ENCODE measurements around the gene COL6A3. TPM values are rescaled to one million over a fixed set of nuclear protein-coding genes. Genes with fewer than 3 reads are reported as not detected.

Gene COL6A3, protein sequence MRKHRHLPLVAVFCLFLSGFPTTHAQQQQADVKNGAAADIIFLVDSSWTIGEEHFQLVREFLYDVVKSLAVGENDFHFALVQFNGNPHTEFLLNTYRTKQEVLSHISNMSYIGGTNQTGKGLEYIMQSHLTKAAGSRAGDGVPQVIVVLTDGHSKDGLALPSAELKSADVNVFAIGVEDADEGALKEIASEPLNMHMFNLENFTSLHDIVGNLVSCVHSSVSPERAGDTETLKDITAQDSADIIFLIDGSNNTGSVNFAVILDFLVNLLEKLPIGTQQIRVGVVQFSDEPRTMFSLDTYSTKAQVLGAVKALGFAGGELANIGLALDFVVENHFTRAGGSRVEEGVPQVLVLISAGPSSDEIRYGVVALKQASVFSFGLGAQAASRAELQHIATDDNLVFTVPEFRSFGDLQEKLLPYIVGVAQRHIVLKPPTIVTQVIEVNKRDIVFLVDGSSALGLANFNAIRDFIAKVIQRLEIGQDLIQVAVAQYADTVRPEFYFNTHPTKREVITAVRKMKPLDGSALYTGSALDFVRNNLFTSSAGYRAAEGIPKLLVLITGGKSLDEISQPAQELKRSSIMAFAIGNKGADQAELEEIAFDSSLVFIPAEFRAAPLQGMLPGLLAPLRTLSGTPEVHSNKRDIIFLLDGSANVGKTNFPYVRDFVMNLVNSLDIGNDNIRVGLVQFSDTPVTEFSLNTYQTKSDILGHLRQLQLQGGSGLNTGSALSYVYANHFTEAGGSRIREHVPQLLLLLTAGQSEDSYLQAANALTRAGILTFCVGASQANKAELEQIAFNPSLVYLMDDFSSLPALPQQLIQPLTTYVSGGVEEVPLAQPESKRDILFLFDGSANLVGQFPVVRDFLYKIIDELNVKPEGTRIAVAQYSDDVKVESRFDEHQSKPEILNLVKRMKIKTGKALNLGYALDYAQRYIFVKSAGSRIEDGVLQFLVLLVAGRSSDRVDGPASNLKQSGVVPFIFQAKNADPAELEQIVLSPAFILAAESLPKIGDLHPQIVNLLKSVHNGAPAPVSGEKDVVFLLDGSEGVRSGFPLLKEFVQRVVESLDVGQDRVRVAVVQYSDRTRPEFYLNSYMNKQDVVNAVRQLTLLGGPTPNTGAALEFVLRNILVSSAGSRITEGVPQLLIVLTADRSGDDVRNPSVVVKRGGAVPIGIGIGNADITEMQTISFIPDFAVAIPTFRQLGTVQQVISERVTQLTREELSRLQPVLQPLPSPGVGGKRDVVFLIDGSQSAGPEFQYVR (N-terminal part only)
- total RNA-seq, result 1,547 and 1,558 TPM in 2 replicates

DNA sequence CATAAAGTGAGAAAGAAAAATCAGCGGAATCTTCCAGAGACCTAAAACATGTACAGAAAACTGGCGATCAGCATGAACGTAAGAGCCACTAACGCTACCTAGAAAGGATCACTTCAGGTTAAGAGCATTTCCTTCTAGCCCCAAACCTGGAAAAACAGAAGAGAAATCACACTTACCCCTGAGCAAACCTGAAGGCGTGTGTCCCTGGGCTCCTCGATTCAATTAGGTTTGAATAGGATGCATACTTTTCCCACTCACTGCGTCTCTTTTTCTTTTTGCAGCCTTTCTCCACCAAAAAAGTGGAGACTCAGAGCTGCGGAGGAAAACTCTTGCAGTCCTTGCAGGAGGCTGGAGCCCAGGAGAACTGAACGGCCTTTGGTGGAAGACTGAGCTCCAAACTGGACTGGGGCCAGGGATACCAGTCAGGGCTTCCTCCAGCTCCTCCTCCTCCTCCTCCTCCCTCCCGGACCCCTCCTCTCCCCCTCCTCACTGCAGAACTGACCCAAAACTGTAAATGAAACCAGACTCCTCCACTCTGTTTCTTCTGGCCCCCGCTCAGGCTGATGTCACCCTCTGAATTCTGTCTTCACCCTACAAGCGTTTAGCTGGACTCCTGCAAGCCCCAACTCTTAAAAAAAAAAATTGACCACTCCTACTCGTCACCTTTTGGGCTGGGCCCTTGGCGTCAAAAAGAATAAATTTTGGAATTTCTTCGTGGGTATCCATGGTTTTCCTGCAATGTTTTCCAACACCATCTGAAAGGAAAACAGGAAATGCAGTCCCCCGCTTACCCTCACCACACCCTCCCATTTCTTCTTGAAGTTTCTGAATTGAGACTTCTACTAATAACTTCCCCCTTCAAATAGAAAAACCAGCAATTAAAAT is at the start of gene COL6A3:
COL6A3 (minus strand) TSS at position 388 of the 885 bp plus-strand sequence. CDS start 17,347 bp downstream, outside the sequence.

Other genes starting within 250 kb of the COL6A3 start
- 6.3 and 9.9 TPM in 2 replicates for gene MLPH, start 73.1 kb upstream of the COL6A3 start, total RNA-seq
- not detected in 2 replicates for gene PRLH, start 152.4 kb upstream of the COL6A3 start, total RNA-seq
- 0.81 and 1.4 TPM in 2 replicates for gene RAB17, start 176.6 kb upstream of the COL6A3 start, total RNA-seq
- 32.0 and 42.6 TPM in 2 replicates for gene LRRFIP1, start 213.4 kb upstream of the COL6A3 start, total RNA-seq

All from cardiac atrium fibroblast (primary cell).